ENCODE results near the gene SLC25A43.

DNA sequence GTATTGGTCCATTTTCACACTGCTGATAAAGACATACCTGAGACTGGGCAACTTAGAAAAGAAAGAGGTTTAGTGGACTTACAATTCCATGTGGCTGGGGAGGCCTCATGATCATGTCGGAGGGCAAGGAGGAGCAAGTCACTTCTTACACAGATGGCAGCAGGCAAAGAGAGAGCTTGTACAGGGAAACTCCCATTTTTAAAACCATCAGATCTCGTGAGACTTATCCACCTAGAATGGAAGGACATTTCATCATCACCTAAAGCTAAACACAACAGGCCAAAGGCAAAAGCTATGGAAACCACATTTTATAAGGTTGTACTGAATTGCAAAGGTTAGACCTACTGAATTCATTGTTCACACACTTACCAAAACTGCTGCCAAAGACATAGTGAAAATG lies 6.0 kb upstream of the SLC25A43 start:
- no peak for TF ChIP-seq POLR2A (IDR thresholded peaks at IDR 0.05; ENCODE audit: low read depth, low read length)
- no peak for TF ChIP-seq POLR2AphosphoS5 (IDR thresholded peaks at IDR 0.05; ENCODE audit: low read depth, low read length)
